Liver (tissue), 3 donors: Measurements from ENCODE around the gene ETS1.

Source experiments
- FOXA1 ChIP-seq: IDR thresholded peaks from 2 replicates; pipeline ENCODE4 v1.6.1; 2016; ENCODE audit warnings: antibody characterized with exemption
- GABPA ChIP-seq, 2 donors: IDR thresholded peaks in 1 of 2; conservative IDR thresholded peaks in 1 of 2; 2 replicates each; pipeline ENCODE4 v1.6.1; 2016; ENCODE audit warnings: antibody characterized with exemption in 2 of 2, mild to moderate bottlenecking in 1 of 2, moderate library complexity in 1 of 2
- NR2F2 ChIP-seq: IDR thresholded peaks from 2 replicates; pipeline ENCODE4 v1.6.1; 2016; ENCODE audit warnings: antibody characterized with exemption
- RAD21 ChIP-seq, 2 donors: IDR thresholded peaks; 2 replicates each; pipeline ENCODE4 v1.6.1; 2016; ENCODE audit warnings: antibody characterized with exemption in 2 of 2, mild to moderate bottlenecking in 2 of 2
- TAF1 ChIP-seq: conservative IDR thresholded peaks from 2 replicates; pipeline ENCODE4 v1.6.1; 2016; ENCODE audit warnings: antibody characterized with exemption, mild to moderate bottlenecking
- TF ChIP-seq, protein P1 (sequence below): fragments of 150-350 bp; IDR thresholded peaks from 2 replicates; pipeline ENCODE4 v1.5.1; 2017; ENCODE audit warnings: improper control_type of control experiment, low read depth, low read length; ENCODE audit not compliant: missing input control
- TF ChIP-seq, protein P2 (sequence below): IDR thresholded peaks from 2 replicates; pipeline ENCODE4 v1.6.1; 2016; ENCODE audit warnings: antibody characterized with exemption
- TF ChIP-seq, protein P3 (sequence below): IDR thresholded peaks from 2 replicates; pipeline ENCODE4 v1.6.1; 2016; ENCODE audit warnings: antibody characterized with exemption, mild to moderate bottlenecking
- donor health status: healthy.
- donor health status: healthy.

DNA sequence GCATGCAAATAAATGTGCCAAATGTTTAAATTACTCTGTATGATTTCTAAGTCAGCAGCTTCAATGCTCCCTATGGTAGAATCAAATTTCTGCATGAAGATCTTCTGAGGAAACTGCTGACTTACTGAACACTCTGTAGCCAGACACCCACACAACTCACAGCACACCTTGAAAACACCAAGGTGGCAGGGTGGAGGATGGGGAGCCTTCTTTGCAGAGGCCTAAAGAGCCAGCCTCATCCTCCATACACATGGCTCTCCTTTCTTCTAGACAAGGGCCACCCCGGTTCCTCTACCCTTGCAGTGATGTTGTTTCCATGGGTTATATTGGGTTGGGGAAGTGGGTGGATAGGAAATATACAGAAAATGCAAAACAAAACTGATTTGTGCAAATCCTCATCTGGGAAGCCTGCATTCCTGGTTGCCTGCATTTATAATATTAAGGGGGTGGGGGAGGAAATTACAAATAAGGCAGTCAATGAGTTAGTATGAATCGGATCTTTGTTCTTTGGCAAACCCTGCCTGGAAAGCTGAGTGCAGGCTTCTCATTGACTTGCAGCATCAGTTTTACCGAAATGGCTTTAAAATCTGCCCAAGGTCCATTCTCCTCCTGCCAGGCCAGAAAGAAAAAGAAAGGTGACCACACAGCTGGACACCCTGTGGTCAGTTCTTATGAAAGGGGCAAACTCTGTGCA lies 15.8 kb upstream of the ETS1 start:
- TF ChIP-seq, protein P1, sequence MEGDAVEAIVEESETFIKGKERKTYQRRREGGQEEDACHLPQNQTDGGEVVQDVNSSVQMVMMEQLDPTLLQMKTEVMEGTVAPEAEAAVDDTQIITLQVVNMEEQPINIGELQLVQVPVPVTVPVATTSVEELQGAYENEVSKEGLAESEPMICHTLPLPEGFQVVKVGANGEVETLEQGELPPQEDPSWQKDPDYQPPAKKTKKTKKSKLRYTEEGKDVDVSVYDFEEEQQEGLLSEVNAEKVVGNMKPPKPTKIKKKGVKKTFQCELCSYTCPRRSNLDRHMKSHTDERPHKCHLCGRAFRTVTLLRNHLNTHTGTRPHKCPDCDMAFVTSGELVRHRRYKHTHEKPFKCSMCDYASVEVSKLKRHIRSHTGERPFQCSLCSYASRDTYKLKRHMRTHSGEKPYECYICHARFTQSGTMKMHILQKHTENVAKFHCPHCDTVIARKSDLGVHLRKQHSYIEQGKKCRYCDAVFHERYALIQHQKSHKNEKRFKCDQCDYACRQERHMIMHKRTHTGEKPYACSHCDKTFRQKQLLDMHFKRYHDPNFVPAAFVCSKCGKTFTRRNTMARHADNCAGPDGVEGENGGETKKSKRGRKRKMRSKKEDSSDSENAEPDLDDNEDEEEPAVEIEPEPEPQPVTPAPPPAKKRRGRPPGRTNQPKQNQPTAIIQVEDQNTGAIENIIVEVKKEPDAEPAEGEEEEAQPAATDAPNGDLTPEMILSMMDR: no peak
- no peak for TF ChIP-seq GABPA (IDR thresholded peaks at IDR 0.05 in 1 of 2, conservative IDR thresholded peaks at IDR 0.05 in 1 of 2)
- no peak for TF ChIP-seq TAF1
- no peak for TF ChIP-seq RAD21 (IDR thresholded peaks at IDR 0.05)
- TF ChIP-seq NR2F2: no peak
- TF ChIP-seq, protein P2, sequence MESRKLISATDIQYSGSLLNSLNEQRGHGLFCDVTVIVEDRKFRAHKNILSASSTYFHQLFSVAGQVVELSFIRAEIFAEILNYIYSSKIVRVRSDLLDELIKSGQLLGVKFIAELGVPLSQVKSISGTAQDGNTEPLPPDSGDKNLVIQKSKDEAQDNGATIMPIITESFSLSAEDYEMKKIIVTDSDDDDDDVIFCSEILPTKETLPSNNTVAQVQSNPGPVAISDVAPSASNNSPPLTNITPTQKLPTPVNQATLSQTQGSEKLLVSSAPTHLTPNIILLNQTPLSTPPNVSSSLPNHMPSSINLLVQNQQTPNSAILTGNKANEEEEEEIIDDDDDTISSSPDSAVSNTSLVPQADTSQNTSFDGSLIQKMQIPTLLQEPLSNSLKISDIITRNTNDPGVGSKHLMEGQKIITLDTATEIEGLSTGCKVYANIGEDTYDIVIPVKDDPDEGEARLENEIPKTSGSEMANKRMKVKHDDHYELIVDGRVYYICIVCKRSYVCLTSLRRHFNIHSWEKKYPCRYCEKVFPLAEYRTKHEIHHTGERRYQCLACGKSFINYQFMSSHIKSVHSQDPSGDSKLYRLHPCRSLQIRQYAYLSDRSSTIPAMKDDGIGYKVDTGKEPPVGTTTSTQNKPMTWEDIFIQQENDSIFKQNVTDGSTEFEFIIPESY: no peak
- TF ChIP-seq, protein P3, sequence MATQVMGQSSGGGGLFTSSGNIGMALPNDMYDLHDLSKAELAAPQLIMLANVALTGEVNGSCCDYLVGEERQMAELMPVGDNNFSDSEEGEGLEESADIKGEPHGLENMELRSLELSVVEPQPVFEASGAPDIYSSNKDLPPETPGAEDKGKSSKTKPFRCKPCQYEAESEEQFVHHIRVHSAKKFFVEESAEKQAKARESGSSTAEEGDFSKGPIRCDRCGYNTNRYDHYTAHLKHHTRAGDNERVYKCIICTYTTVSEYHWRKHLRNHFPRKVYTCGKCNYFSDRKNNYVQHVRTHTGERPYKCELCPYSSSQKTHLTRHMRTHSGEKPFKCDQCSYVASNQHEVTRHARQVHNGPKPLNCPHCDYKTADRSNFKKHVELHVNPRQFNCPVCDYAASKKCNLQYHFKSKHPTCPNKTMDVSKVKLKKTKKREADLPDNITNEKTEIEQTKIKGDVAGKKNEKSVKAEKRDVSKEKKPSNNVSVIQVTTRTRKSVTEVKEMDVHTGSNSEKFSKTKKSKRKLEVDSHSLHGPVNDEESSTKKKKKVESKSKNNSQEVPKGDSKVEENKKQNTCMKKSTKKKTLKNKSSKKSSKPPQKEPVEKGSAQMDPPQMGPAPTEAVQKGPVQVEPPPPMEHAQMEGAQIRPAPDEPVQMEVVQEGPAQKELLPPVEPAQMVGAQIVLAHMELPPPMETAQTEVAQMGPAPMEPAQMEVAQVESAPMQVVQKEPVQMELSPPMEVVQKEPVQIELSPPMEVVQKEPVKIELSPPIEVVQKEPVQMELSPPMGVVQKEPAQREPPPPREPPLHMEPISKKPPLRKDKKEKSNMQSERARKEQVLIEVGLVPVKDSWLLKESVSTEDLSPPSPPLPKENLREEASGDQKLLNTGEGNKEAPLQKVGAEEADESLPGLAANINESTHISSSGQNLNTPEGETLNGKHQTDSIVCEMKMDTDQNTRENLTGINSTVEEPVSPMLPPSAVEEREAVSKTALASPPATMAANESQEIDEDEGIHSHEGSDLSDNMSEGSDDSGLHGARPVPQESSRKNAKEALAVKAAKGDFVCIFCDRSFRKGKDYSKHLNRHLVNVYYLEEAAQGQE: no peak
- no peak for TF ChIP-seq FOXA1
